H1 (cell line): ENCODE results near the gene ARRDC1. TPM values are rescaled to one million over a fixed set of nuclear protein-coding genes. Genes with fewer than 3 reads are reported as not detected.

ENCODE experiments used
- CTCF ChIA-PET: fragments of 300-600 bp; sonication (Branson Sonifier 250); formaldehyde crosslinking; loops from one replicate; lab custom pipeline; 2021; ENCODE audit not compliant: partially characterized antibody; lab: Charles Lee
- POLR2A ChIA-PET: fragments of 300-600 bp; sonication (Branson Sonifier 250); formaldehyde crosslinking; loops from one replicate; lab custom pipeline; 2021; ENCODE audit warnings: inconsistent platforms; ENCODE audit not compliant: partially characterized antibody; lab: Charles Lee
- DNase-seq, 2 experiments: peaks; one replicate each; pipeline versions ENCODE4 v3.0.0 to v3.0.0-alpha.2; 2010 to 2022; ENCODE audit warnings: low spot score in 2 of 2, low read depth in 1 of 2, mixed read lengths in 1 of 2
- FAIRE-seq: peaks from 2 replicates; lab custom pipeline; 2011; peaks lifted over from hg19 to GRCh38; lab: Jason Lieb, UNC
- H2AFZ ChIP-seq: 2 replicates; pipeline ENCODE4 v1.8.1; 2012; ENCODE audit warnings: low read length, inconsistent platforms
- H2AK5ac ChIP-seq: 2 replicates; pipeline ENCODE4 v1.6.1; 2013; ENCODE audit warnings: low read depth, low read length
- H2BK120ac ChIP-seq: replicated peaks from 2 replicates; pipeline ENCODE3; 2013; ENCODE audit warnings: low read depth, low read length, inconsistent platforms
- H2BK12ac ChIP-seq: 2 replicates; pipeline ENCODE4 v1.6.1; 2013; ENCODE audit warnings: low read depth, low read length
- H2BK15ac ChIP-seq: 2 replicates; pipeline ENCODE4 v1.6.1; 2013; ENCODE audit warnings: low read length
- H2BK20ac ChIP-seq: 2 replicates; pipeline ENCODE4 v1.6.1; 2013; ENCODE audit warnings: low read length
- H2BK5ac ChIP-seq: 2 replicates; pipeline ENCODE4 v1.6.1; 2013; ENCODE audit warnings: low read depth, low read length
- H3K14ac ChIP-seq: 2 replicates; pipeline ENCODE4 v1.6.1; 2013; ENCODE audit warnings: inconsistent platforms; ENCODE audit not compliant: insufficient read length
- H3K18ac ChIP-seq: 2 replicates; pipeline ENCODE4 v1.6.1; 2013; ENCODE audit warnings: low read length; ENCODE audit errors: extremely low read depth
- H3K23ac ChIP-seq: 2 replicates; pipeline ENCODE4 v1.6.1; 2013; ENCODE audit warnings: inconsistent platforms; ENCODE audit not compliant: insufficient read length
- H3K23me2 ChIP-seq: 2 replicates; pipeline ENCODE4 v1.6.1; 2013; ENCODE audit warnings: low read depth, low read length
- H3K27ac ChIP-seq: 2 replicates; pipeline ENCODE4 v1.6.1; 2011; ENCODE audit warnings: low read depth, low read length, inconsistent platforms
- H3K27me3 ChIP-seq, 4 experiments: replicated peaks in 1 of 4; 1 replicate in 1 of 4; 2 replicates in 3 of 4; pipeline versions ENCODE4 v1.6.1 to v1.8.1; 2011 to 2013; ENCODE audit warnings: low read length in 3 of 4, mild to moderate bottlenecking in 3 of 4, inconsistent platforms in 2 of 4, mixed read lengths in 2 of 4, moderate library complexity in 1 of 4; ENCODE audit not compliant: control insufficient read depth in 3 of 4, insufficient read depth in 3 of 4; ENCODE audit errors: extremely low read depth in 1 of 4
- H3K36me3 ChIP-seq, 4 experiments: 2 replicates each; pipeline versions ENCODE4 v1.6.1 to v1.8.1; 2011 to 2013; ENCODE audit warnings: mild to moderate bottlenecking in 4 of 4, low read length in 3 of 4, moderate library complexity in 2 of 4, control low read depth in 1 of 4, inconsistent platforms in 1 of 4; ENCODE audit not compliant: insufficient read depth in 4 of 4, control insufficient read depth in 2 of 4
- H3K4ac ChIP-seq: replicated peaks from 2 replicates; pipeline ENCODE3; 2013; ENCODE audit warnings: low read length, low read depth, mixed read lengths, inconsistent platforms; ENCODE audit not compliant: insufficient read length
- H3K4me1 ChIP-seq, 4 experiments: replicated peaks in 1 of 4; 1 replicate in 1 of 4; 2 replicates in 3 of 4; pipeline versions ENCODE4 v1.6.1 to v1.8.1; 2011 to 2013; ENCODE audit warnings: low read length in 3 of 4, inconsistent platforms in 2 of 4, mixed read lengths in 1 of 4; ENCODE audit not compliant: insufficient read depth in 4 of 4, control insufficient read depth in 3 of 4
- H3K4me2 ChIP-seq, 2 experiments: 2 replicates each; pipeline versions ENCODE4 v1.6.1 to v1.8.1; 2011 to 2013; ENCODE audit warnings: low read depth in 2 of 2, low read length in 2 of 2, control low read depth in 1 of 2, inconsistent platforms in 1 of 2, mild to moderate bottlenecking in 1 of 2; ENCODE audit not compliant: insufficient read depth in 1 of 2
- H3K4me3 ChIP-seq, 4 experiments: fragments of 200-600, 300-600 bp in 1 of 4; sonication (generic), shearing (Covaris generic), sonication (Bioruptor Twin) in 1 of 4; 2 replicates each; pipeline versions ENCODE4 v1.5.1 to v1.8.1; 2011 to 2016; ENCODE audit warnings: low read length in 4 of 4, low read depth in 3 of 4, control low read depth in 2 of 4, inconsistent platforms in 2 of 4, mild to moderate bottlenecking in 2 of 4, mixed read lengths in 1 of 4, moderate library complexity in 1 of 4; ENCODE audit not compliant: insufficient read depth in 2 of 4; ENCODE audit errors: extremely low read depth in 1 of 4
- H3K56ac ChIP-seq: replicated peaks from 2 replicates; pipeline ENCODE3; 2013; ENCODE audit warnings: low read depth, mild to moderate bottlenecking, mixed read lengths, low read length, inconsistent platforms; ENCODE audit not compliant: insufficient read length
- H3K79me1 ChIP-seq: 2 replicates; pipeline ENCODE4 v1.6.1; 2013; ENCODE audit warnings: low read depth, low read length, control low read depth
- H3K79me2 ChIP-seq, 2 experiments: 2 replicates each; pipeline versions ENCODE4 v1.6.1 to v1.8.1; 2012 to 2013; ENCODE audit warnings: low read length in 2 of 2, mild to moderate bottlenecking in 2 of 2, inconsistent platforms in 1 of 2; ENCODE audit not compliant: insufficient read depth in 2 of 2, control insufficient read depth in 1 of 2
- H3K9ac ChIP-seq, 4 experiments: replicated peaks in 1 of 4; 1 replicate in 1 of 4; 2 replicates in 3 of 4; pipeline versions ENCODE4 v1.6.1 to v1.8.1; 2011 to 2013; ENCODE audit warnings: low read depth in 3 of 4, low read length in 3 of 4, control low read depth in 2 of 4, mild to moderate bottlenecking in 2 of 4, moderate library complexity in 2 of 4, inconsistent platforms in 1 of 4; ENCODE audit errors: extremely low read depth in 1 of 4
- H3K9me3 ChIP-seq, 2 experiments: 2 replicates each; pipeline versions ENCODE4 v1.6.1 to v1.8.1; 2012 to 2013; ENCODE audit warnings: mild to moderate bottlenecking in 2 of 2, moderate library complexity in 2 of 2, control low read depth in 1 of 2, inconsistent platforms in 1 of 2, low read depth in 1 of 2, low read length in 1 of 2, mixed read lengths in 1 of 2; ENCODE audit not compliant: insufficient read depth in 2 of 2
- H4K20me1 ChIP-seq, 2 experiments: replicated peaks in 1 of 2; 2 replicates each; pipeline versions ENCODE3 to v1.8.1; 2011 to 2013; ENCODE audit warnings: inconsistent platforms in 2 of 2, low read length in 2 of 2, mild to moderate bottlenecking in 1 of 2; ENCODE audit not compliant: insufficient read depth in 2 of 2, control insufficient read depth in 1 of 2
- H4K5ac ChIP-seq: 2 replicates; pipeline ENCODE4 v1.6.1; 2013; ENCODE audit warnings: low read length, low read depth, mixed read lengths, inconsistent platforms; ENCODE audit not compliant: insufficient read length
- H4K8ac ChIP-seq: 2 replicates; pipeline ENCODE4 v1.8.0; 2013; ENCODE audit warnings: mild to moderate bottlenecking, moderate library complexity, low read length, inconsistent platforms; ENCODE audit not compliant: insufficient read depth; ENCODE audit errors: extremely low read depth
- H4K91ac ChIP-seq: replicated peaks from 2 replicates; pipeline ENCODE3; 2013; ENCODE audit warnings: low read length, mixed read lengths, inconsistent platforms; ENCODE audit not compliant: insufficient read length
- BACH1 ChIP-seq: IDR thresholded peaks from 2 replicates; pipeline ENCODE4 v1.6.1; 2012; ENCODE audit warnings: low read length, improper control_type of control experiment
- CBX8 ChIP-seq: fragments of 300-800, 300-1000 bp; sonication (generic); IDR thresholded peaks from 2 replicates; pipeline ENCODE4 v1.7.1; 2016; ENCODE audit warnings: low read depth, low read length, borderline replicate concordance
- CTBP2 ChIP-seq: IDR thresholded peaks from 2 replicates; pipeline ENCODE4 v1.7.0; 2011; ENCODE audit warnings: borderline replicate concordance, mild to moderate bottlenecking, moderate library complexity, mixed read lengths, low read length; ENCODE audit not compliant: insufficient read depth, insufficient read length
- JUND ChIP-seq: IDR thresholded peaks from 2 replicates; pipeline ENCODE4 v1.6.1; 2011; ENCODE audit warnings: mild to moderate bottlenecking, improper control_type of control experiment, low read length
- KDM5A ChIP-seq: fragments of 200-600 bp; IDR thresholded peaks from 2 replicates; pipeline ENCODE4 v1.7.1; 2012; ENCODE audit warnings: mild to moderate bottlenecking, low read length, inconsistent platforms, mixed read lengths
- PHF8 ChIP-seq: fragments of 200-600 bp; sonication (generic); conservative IDR thresholded peaks from 2 replicates; pipeline ENCODE4 v1.7.1; 2012; ENCODE audit warnings: low read depth, mild to moderate bottlenecking, inconsistent platforms, low read length, moderate library complexity
- SIX5 ChIP-seq: IDR thresholded peaks from 2 replicates; pipeline ENCODE4 v1.6.1; 2011; ENCODE audit warnings: mild to moderate bottlenecking, low read depth, low read length
- WGBS, 2 experiments: shearing (Covaris generic) in 1 of 2; methylation state at CpG; one replicate each; pipeline versions ENCODE4 v1.1.6 to v1.1.7; 2013 to 2015; ENCODE audit warnings: low lambda C conversion rate in 2 of 2, mixed read lengths in 2 of 2, inconsistent platforms in 1 of 2, low coverage in 1 of 2, missing lambda C conversion rate in 1 of 2; ENCODE audit not compliant: insufficient replicate concordance in 2 of 2, insufficient coverage in 1 of 2, insufficient read length in 1 of 2; ENCODE audit errors: extremely low coverage in 1 of 2, missing lambda C conversion rate in 1 of 2; 5-methylcytosine and 5-hydroxymethylcytosine counted together
- polyA plus RNA-seq, 7 experiments: library from polyadenylated mRNA; depleted of rRNA in 3 of 7; stranded (reverse) in 5 of 7; unstranded in 2 of 7; fragments of >200 nt in 5 of 7; fragments of 200-250 nt in 2 of 7; gene quantifications; 1 replicate in 5 of 7; 2 replicates in 1 of 7; 4 replicates in 1 of 7; pipeline versions ENCODE4 v1.2.1 to v1.2.3, GENCODE V29; 2011 to 2013; ENCODE audit warnings: missing spikeins in 2 of 7, mixed read lengths in 2 of 7
- total RNA-seq: library from RNA; stranded (reverse); fragmentation: NEBNext Ultra II Directional; extraction: Animal tissue kit (Norgen Biotek cat#: 25700); gene quantifications from 2 replicates; pipeline ENCODE4 v1.2.1, GENCODE V29; 2021
- TF ChIP-seq, protein P1 (sequence below): IDR thresholded peaks from 2 replicates; pipeline ENCODE4 v1.6.1; 2012; ENCODE audit warnings: inconsistent platforms
- TF ChIP-seq, protein P2 (sequence below): IDR thresholded peaks from 2 replicates; pipeline ENCODE4 v1.6.1; 2012; ENCODE audit warnings: inconsistent platforms

The ARRDC1 gene
- total and polyA plus RNA-seq, 2 of the 8 experiments (the other 6 are each of a cell fraction or from before 2014, with no cell fraction given): 22.0 to 58.4 TPM

DNA sequence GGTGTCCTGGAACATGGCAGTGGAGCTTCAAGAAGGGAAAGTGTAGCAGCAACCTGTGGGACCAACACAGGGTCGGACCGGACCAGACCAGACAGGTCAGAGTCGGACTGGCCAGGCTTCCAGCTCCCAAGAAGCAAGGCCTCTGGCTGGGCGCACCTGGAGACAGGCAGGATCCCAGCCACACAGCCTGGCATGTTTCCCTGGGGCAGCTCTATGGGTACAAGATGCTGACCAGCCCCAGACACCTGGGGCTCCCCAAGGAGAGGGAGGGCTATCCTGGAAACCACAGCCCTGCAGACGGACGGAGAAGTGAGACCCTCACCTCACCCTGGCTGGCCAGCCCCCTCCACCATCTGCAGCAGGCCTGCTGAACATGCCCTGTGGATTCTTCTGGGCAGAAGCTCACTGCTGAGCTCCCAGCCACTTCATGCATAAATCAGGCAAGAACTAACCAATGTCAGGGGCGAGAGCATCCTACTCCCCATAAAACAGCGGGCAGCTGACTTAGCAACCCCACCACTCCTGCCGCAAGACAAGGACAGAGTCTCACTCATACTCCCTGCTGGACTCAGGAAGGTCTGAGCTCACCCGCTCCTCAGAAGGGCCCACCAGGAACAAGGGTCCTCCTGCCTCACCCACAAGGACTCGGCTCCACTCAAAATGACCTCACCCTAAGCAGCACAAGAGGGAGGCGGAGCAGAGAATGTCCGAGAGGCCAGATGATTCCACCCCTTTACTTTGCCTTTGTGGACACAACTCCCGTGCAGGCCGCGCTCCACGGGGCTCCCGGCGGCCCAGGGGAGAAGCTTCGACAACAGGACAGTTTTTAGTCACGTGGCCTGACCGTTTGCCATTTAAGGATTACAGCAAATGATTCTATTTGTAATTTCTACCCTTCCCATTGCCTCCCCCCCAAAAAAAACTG, 23.9 kb upstream of the ARRDC1 start:
- H4K5ac ChIP-seq: no peak overlapping the region
- H3K14ac ChIP-seq: no peak overlapping the region
- H2BK12ac ChIP-seq: no peak overlapping the region
- H3K18ac ChIP-seq: no peak overlapping the region
- H3K4ac ChIP-seq: no peak overlapping the region
- ChIA-PET CTCF (interaction anchor here (0.6 to 5.9 kb wide), 36 partner anchors 8 to 418 kb away, joined by 3 to 46 read pairs (median 4); partner anchors contain the start of genes EHMT1 and ZMYND19), POLR2A (interaction anchor here (0.6 to 4.6 kb wide), 15 partner anchors 8 to 207 kb away, joined by 3 to 45 read pairs (median 3); partner anchors contain the start of genes EHMT1 and ZMYND19)
- H3K9ac ChIP-seq: no peak overlapping the region
- no peak overlapping the region; the same call in 1 of the 2 replicates for H3K27ac ChIP-seq
- peaks cover 12 to 15% of the 10 kb centered on the region in 2 experiments for H3K79me2 ChIP-seq
- peaks cover 0 to 23% (median 7%) of the 10 kb centered on the region in 4 experiments; a peak in 6 of 7 replicates for H3K4me1 ChIP-seq
- 93% methylated on average over 22 of the region's 22 CpGs; no CpG with 5 or more reads in 1 of the 2 experiments for WGBS, 2 experiments
- peaks cover 3% of the 10 kb centered on the region; the same call in 1 of the 2 replicates for H3K23me2 ChIP-seq
- no peak overlapping the region for H2AK5ac ChIP-seq
- FAIRE-seq (no peak), DNase-seq (no peak)
- no peak overlapping the region for H2BK20ac ChIP-seq
- no peak overlapping the region for H3K4me3 ChIP-seq
- H2BK15ac ChIP-seq: no peak overlapping the region
- no peak overlapping the region for H3K23ac ChIP-seq
- no peak overlapping the region for H2AFZ ChIP-seq
- H3K36me3 ChIP-seq: peaks cover 10 to 46% (median 33%) of the 10 kb centered on the region in 4 experiments; a peak in 7 of 8 replicates
- no peak overlapping the region for H4K91ac ChIP-seq
- peaks cover 30% of the 10 kb centered on the region for H3K79me1 ChIP-seq
- no peak overlapping the region for H2BK120ac ChIP-seq
- H3K9me3 ChIP-seq: no peaks in the 10 kb centered on the region
- no peak overlapping the region for H4K8ac ChIP-seq
- H4K20me1 ChIP-seq: peaks cover 11 to 42% of the 10 kb centered on the region in 2 experiments
- no peak overlapping the region for H2BK5ac ChIP-seq
- no peaks in the 10 kb centered on the region for H3K27me3 ChIP-seq
- H3K56ac ChIP-seq: no peak overlapping the region
- no peak overlapping the region for H3K4me2 ChIP-seq
- TF ChIP-seq BACH1 (no peak), CBX8 (no peak), KDM5A (no peak), PHF8 (no peak), SIX5 (no peak), CTBP2 (no peak), JUND (no peak)
- TF ChIP-seq, protein P1, sequence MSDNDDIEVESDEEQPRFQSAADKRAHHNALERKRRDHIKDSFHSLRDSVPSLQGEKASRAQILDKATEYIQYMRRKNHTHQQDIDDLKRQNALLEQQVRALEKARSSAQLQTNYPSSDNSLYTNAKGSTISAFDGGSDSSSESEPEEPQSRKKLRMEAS: no peak
- TF ChIP-seq, protein P2, sequence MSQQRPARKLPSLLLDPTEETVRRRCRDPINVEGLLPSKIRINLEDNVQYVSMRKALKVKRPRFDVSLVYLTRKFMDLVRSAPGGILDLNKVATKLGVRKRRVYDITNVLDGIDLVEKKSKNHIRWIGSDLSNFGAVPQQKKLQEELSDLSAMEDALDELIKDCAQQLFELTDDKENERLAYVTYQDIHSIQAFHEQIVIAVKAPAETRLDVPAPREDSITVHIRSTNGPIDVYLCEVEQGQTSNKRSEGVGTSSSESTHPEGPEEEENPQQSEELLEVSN: no peak
